GM19395 (cell line): ENCODE data around the gene IL36G.

ENCODE experiments used
- ATAC-seq: cut with Tn5 transposase; IDR thresholded peaks from one replicate; pipeline ENCODE4 v1.9.1; 2021; ENCODE audit warnings: mild to moderate bottlenecking, moderate library complexity; ENCODE audit not compliant: unreplicated experiment

IL36G gene

GRCh38 chr2:113015655-113016054 lies 37.8 kb downstream of the IL36G start:
- ATAC-seq = no peak

- no peak for ATAC-seq
Measured at GRCh38 chr2:113018509-113018908, 40.7 kb downstream of the IL36G start.

GRCh38 chr2:113021312-113021711 lies 43.5 kb downstream of the IL36G start:
- no peak for ATAC-seq

GRCh38 chr2:113024764-113025163 lies 47.0 kb downstream of the IL36G start:
- ATAC-seq = no peak

- no peak for ATAC-seq
Measured at GRCh38 chr2:113025737-113026136, 47.9 kb downstream of the IL36G start.

- no peak for ATAC-seq
Measured at GRCh38 chr2:113027691-113028090, 49.9 kb downstream of the IL36G start.

GRCh38 chr2:113028112-113028511 lies 50.3 kb downstream of the IL36G start:
- ATAC-seq = no peak

- no peak for ATAC-seq
Measured at GRCh38 chr2:113032737-113033136, 54.9 kb downstream of the IL36G start.

- ATAC-seq = no peak
Measured at GRCh38 chr2:113034016-113034415, 56.2 kb downstream of the IL36G start.
